Activated CD4-positive, alpha-beta T cell treated with anti-CD3 and anti-CD28 coated beads, Interleukin-2, amount 10 ng/mL, durations not matched to agents 24 days and 14 days (primary cell): ENCODE measurements around the gene SRSF7. TPM values are rescaled to one million over a fixed set of nuclear protein-coding genes. Genes with fewer than 3 reads are reported as not detected.

ENCODE experiments used
- DNase-seq: peaks from one replicate; pipeline ENCODE4 v3.0.0; 2022
- H3K27ac Mint-ChIP-seq: one replicate; pipeline ENCODE4 v1.8.0; 2022; ENCODE audit warnings: mild to moderate bottlenecking, mixed read lengths
- H3K27me3 Mint-ChIP-seq: one replicate; pipeline ENCODE4 v1.8.0; 2022; ENCODE audit warnings: mixed read lengths
- H3K36me3 Mint-ChIP-seq: one replicate; pipeline ENCODE4 v1.8.0; 2022; ENCODE audit warnings: low read depth, mild to moderate bottlenecking, mixed read lengths
- H3K4me1 Mint-ChIP-seq: one replicate; pipeline ENCODE4 v1.8.0; 2021; ENCODE audit warnings: mixed read lengths
- H3K4me3 Mint-ChIP-seq: one replicate; pipeline ENCODE4 v1.8.0; 2022; ENCODE audit warnings: mild to moderate bottlenecking, moderate library complexity, mixed read lengths
- H3K9me3 Mint-ChIP-seq: one replicate; pipeline ENCODE4 v1.8.0; 2021; ENCODE audit warnings: mixed read lengths
- intact Hi-C: fragments of 100-400 bp; cut with micrococcal nuclease; formaldehyde crosslinking; loops from one replicate; pipeline ENCODE4 v1.15.1; 2023
- total RNA-seq: library from RNA; stranded (reverse); gene quantifications from 2 replicates; pipeline ENCODE4 v1.2.3, GENCODE V29; 2022

Gene SRSF7
- total RNA-seq, 1 donor from 2014 or later = 419 TPM

- H3K36me3 Mint-ChIP-seq = peaks cover 41% of the 10 kb centered on the region
- peaks cover 50% of the 10 kb centered on the region for H3K4me1 Mint-ChIP-seq
- intact Hi-C loops = loop anchor here (1.0 to 2.0 kb wide), 4 partner anchors 8 to 98 kb away; partner anchors contain the start of genes GALM and HNRNPLL
- peak overlapping the region; percentile 78 for H3K4me3 Mint-ChIP-seq
- no peaks in the 10 kb centered on the region for H3K27me3 Mint-ChIP-seq
- peak overlapping the region; percentile 92 for H3K27ac Mint-ChIP-seq
- H3K9me3 Mint-ChIP-seq = no peaks in the 10 kb centered on the region
- no peak for DNase-seq
Observed at GRCh38 chr2:38700881-38701458, 50.2 kb downstream of the SRSF7 start.

- Mint-ChIP-seq H3K4me1 (peaks cover 48% of the 10 kb centered on the region), H3K4me3 (peak overlapping the region; percentile 78), H3K27me3 (no peaks in the 10 kb centered on the region), H3K27ac (peak overlapping the region; percentile 92), H3K36me3 (peaks cover 42% of the 10 kb centered on the region), H3K9me3 (no peaks in the 10 kb centered on the region)
- intact Hi-C loops = loop anchor here (1.0 to 2.0 kb wide), 4 partner anchors 9 to 97 kb away; partner anchors contain the start of genes GALM and HNRNPLL
- DNase-seq = peak; percentile 72
Observed at GRCh38 chr2:38700113-38700785, 50.9 kb downstream of the SRSF7 start.

- no peaks in the 10 kb centered on the region for H3K27me3 Mint-ChIP-seq
- peaks cover 49% of the 10 kb centered on the region for H3K36me3 Mint-ChIP-seq
- no peaks in the 10 kb centered on the region for H3K9me3 Mint-ChIP-seq
- peak overlapping the region; percentile 41 for H3K27ac Mint-ChIP-seq
- no peak overlapping the region for H3K4me3 Mint-ChIP-seq
- intact Hi-C loops = no loop called here
- no peak for DNase-seq
- H3K4me1 Mint-ChIP-seq = peaks cover 51% of the 10 kb centered on the region
Observed at GRCh38 chr2:38698467-38699003, 52.6 kb downstream of the SRSF7 start.

- H3K27me3 Mint-ChIP-seq = no peaks in the 10 kb centered on the region
- peaks cover 54% of the 10 kb centered on the region for H3K36me3 Mint-ChIP-seq
- no peak overlapping the region for H3K4me3 Mint-ChIP-seq
- no peaks in the 10 kb centered on the region for H3K9me3 Mint-ChIP-seq
- H3K27ac Mint-ChIP-seq = peak overlapping the region; percentile 81
- intact Hi-C loops = loop anchor here (2.0 kb wide), 1 partner anchor 14 kb away; no protein-coding TSS in a partner anchor
- no peak for DNase-seq
- H3K4me1 Mint-ChIP-seq = peaks cover 58% of the 10 kb centered on the region
Observed at GRCh38 chr2:38697116-38697840, 53.9 kb downstream of the SRSF7 start.

Other genes starting within 250 kb of the SRSF7 start
- 75.8 and 80.3 TPM in 2 replicates for gene HNRNPLL, start 148.4 kb downstream of the SRSF7 start, total RNA-seq
- gene GALM, start 85.2 kb downstream of the SRSF7 start, total RNA-seq = 56.0 and 57.4 TPM in 2 replicates
- gene GEMIN6, start 26.8 kb upstream of the SRSF7 start, total RNA-seq = 35.8 and 36.7 TPM in 2 replicates
- 21.0 and 24.3 TPM in 2 replicates for gene DHX57, start 124.6 kb upstream of the SRSF7 start, total RNA-seq
- 4.9 and 5.9 TPM in 2 replicates for gene MORN2, start 124.6 kb upstream of the SRSF7 start, total RNA-seq
- gene ARHGEF33, start 138.5 kb upstream of the SRSF7 start, total RNA-seq = 0.09 TPM in 1 of 2 replicates, not detected in the other